Upper lobe of right lung (tissue), 1 donor: ENCODE data around the gene TENT4A. TPM values are rescaled to one million over a fixed set of nuclear protein-coding genes. Genes with fewer than 3 reads are reported as not detected.

Experiments
- ATAC-seq: fragments of 200-7000 bp; cut with Tn5 transposase; one replicate; pipeline ENCODE4 v1.9.1; 2020; ENCODE audit warnings: mild to moderate bottlenecking, moderate library complexity
- DNase-seq: peaks from one replicate; pipeline ENCODE4 v3.0.0-alpha.2; 2020
- H3K27ac ChIP-seq: fragments of 200-600 bp; one replicate; pipeline ENCODE4 v1.8.0; 2022
- H3K27me3 ChIP-seq: fragments of 200-600 bp; one replicate; pipeline ENCODE4 v1.8.0; 2022; ENCODE audit warnings: mild to moderate bottlenecking
- H3K36me3 ChIP-seq: fragments of 200-600 bp; one replicate; pipeline ENCODE4 v1.8.0; 2022
- H3K4me1 ChIP-seq: fragments of 200-600 bp; one replicate; pipeline ENCODE4 v1.8.0; 2022
- H3K4me3 ChIP-seq: fragments of 200-600 bp; one replicate; pipeline ENCODE4 v1.8.0; 2022; ENCODE audit warnings: mild to moderate bottlenecking
- H3K9me3 ChIP-seq: fragments of 200-600 bp; one replicate; pipeline ENCODE4 v1.8.0; 2022
- CTCF ChIP-seq: fragments of 200-600 bp; IDR thresholded peaks from one replicate; pipeline ENCODE4 v1.8.0; 2022; ENCODE audit warnings: antibody characterized with exemption
- intact Hi-C: fragments of 100-400 bp; cut with DNase I; formaldehyde crosslinking; loops from one replicate; pipeline ENCODE4 v1.11.0; 2022
- total RNA-seq: library from RNA; stranded (reverse); fragmentation: NEBNext Ultra II Directional; extraction: Animal tissue kit (Norgen Biotek cat#: 25700); gene quantifications from one replicate; pipeline ENCODE4 v1.2.1, GENCODE V29; 2021
- donor health status: DM: no; HTN: yes; CAD: no; lungs with severe emphysema.

The TENT4A gene
- total RNA-seq, 1 donor from 2014 or later = 19.9 TPM

DNA sequence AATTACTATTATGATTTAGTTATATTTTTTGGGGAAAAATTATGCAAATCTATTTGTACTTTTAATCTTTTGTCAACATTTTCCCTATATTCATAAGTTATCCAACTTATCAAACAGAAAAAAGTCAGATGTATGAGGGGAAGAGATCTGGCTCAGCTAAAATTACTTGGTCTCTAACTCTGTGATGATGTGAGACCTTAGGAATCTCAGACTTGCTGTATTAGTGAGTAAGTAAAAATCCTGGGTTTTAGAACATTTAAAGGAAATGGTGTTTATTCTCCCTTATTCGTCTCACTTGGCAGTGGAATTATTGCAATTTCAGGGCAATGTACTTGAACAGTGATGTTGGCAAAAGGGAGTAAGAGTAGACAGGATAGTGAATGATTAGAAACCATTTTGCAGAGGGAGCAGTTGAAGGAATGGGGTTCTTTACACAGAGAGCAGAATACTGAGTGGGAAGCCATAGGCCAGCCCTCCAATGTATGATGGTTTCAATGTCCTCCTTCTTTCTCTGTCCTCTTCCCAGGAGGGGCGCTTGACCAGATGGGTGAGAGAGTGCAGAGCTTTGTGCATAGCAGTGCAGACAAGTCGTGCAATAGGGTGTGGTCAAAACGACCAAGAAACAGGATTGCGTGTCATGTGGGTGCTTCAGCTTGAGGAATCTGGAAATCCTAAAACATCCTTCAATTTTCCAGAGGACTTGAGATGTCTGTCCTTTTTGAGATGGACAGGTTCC lies 91.7 kb downstream of the TENT4A start:
- no peak for TF ChIP-seq CTCF
- Histone ChIP-seq H3K36me3 (no peaks in the 10 kb centered on the region), H3K4me1 (no peaks in the 10 kb centered on the region), H3K27ac (no peak overlapping the region), H3K9me3 (peaks cover 9% of the 10 kb centered on the region), H3K27me3 (no peaks in the 10 kb centered on the region), H3K4me3 (no peak overlapping the region)
- intact Hi-C loops = no loop called here
- DNase-seq (no peak), ATAC-seq (no peak)

GRCh38 chr5:6805841-6806240 lies 92.6 kb downstream of the TENT4A start:
- TF ChIP-seq CTCF = no peak
- no peak for DNase-seq
- peak; percentile 86 for ATAC-seq
- no peaks in the 10 kb centered on the region for H3K27me3 ChIP-seq
- H3K4me3 ChIP-seq = no peak overlapping the region
- H3K27ac ChIP-seq = no peak overlapping the region
- peaks cover 9% of the 10 kb centered on the region for H3K9me3 ChIP-seq
- no peaks in the 10 kb centered on the region for H3K36me3 ChIP-seq
- no peaks in the 10 kb centered on the region for H3K4me1 ChIP-seq
- intact Hi-C loops = no loop called here

Other genes starting within 250 kb of the TENT4A start
- 46.4 TPM for gene NSUN2, start 80.4 kb upstream of the TENT4A start, total RNA-seq
- 8.0 TPM for gene SRD5A1, start 80.0 kb upstream of the TENT4A start, total RNA-seq